Keratinocyte (primary cell): Measurements from ENCODE around the gene TMEM50A. TPM values are rescaled to one million over a fixed set of nuclear protein-coding genes. Genes with fewer than 3 reads are reported as not detected.
"Not testable (repeated sequence)": the region's sequence is repeated elsewhere in the genome, so short reads cannot be mapped to it uniquely, and the experiment has no call there.

Experiments
- DNase-seq: peaks from one replicate; pipeline ENCODE4 v3.0.0-alpha.2; 2011; ENCODE audit warnings: low read depth, missing footprints, low spot score
- FAIRE-seq: peaks from 2 replicates; lab custom pipeline; 2011; peaks lifted over from hg19 to GRCh38; lab: Jason Lieb, UNC
- H2AFZ ChIP-seq: 2 replicates; pipeline ENCODE4 v1.6.0; 2012; ENCODE audit warnings: low read length, control low read depth, inconsistent platforms; ENCODE audit not compliant: control insufficient read depth
- H3K27ac ChIP-seq: 2 replicates; pipeline ENCODE4 v1.5.1; 2011; ENCODE audit warnings: low read length; ENCODE audit not compliant: control insufficient read depth, insufficient read depth
- H3K27me3 ChIP-seq: 3 replicates; pipeline ENCODE4 v1.6.0; 2011; ENCODE audit warnings: low read length; ENCODE audit not compliant: control insufficient read depth, insufficient read depth; ENCODE audit errors: extremely low read depth
- H3K36me3 ChIP-seq, 2 experiments: 2 replicates in 1 of 2; 3 replicates in 1 of 2; pipeline ENCODE4 v1.5.1; 2011; ENCODE audit warnings: low read length in 2 of 2, mild to moderate bottlenecking in 1 of 2; ENCODE audit not compliant: control insufficient read depth in 2 of 2, insufficient read depth in 2 of 2; ENCODE audit errors: extremely low read depth in 1 of 2
- H3K4me1 ChIP-seq: 3 replicates; pipeline ENCODE4 v1.5.1; 2011; ENCODE audit warnings: low read length; ENCODE audit not compliant: control insufficient read depth, insufficient read depth; ENCODE audit errors: extremely low read depth
- H3K4me2 ChIP-seq: 3 replicates; pipeline ENCODE4 v1.6.0; 2011; ENCODE audit warnings: low read depth, low read length; ENCODE audit not compliant: control insufficient read depth, insufficient read depth; ENCODE audit errors: extremely low read depth
- H3K4me3 ChIP-seq, 3 experiments: fragments of 200-600 bp in 1 of 3; sonication (generic) in 1 of 3; 2 replicates in 2 of 3; 3 replicates in 1 of 3; pipeline ENCODE4 v1.5.1; 2011 to 2016; ENCODE audit warnings: low read length in 3 of 3, mild to moderate bottlenecking in 3 of 3, control low read depth in 2 of 3, inconsistent platforms in 1 of 3, low read depth in 1 of 3, mixed read lengths in 1 of 3, mixed run types in 1 of 3, moderate library complexity in 1 of 3; ENCODE audit not compliant: control insufficient read depth in 2 of 3, insufficient read depth in 2 of 3; ENCODE audit errors: extremely low read depth in 1 of 3
- H3K79me2 ChIP-seq: 2 replicates; pipeline ENCODE4 v1.6.0; 2012; ENCODE audit warnings: low read length; ENCODE audit not compliant: control insufficient read depth, insufficient read depth
- H3K9ac ChIP-seq: 3 replicates; pipeline ENCODE4 v1.6.0; 2011; ENCODE audit warnings: low read length; ENCODE audit not compliant: control insufficient read depth, insufficient read depth; ENCODE audit errors: extremely low read depth
- H3K9me1 ChIP-seq: 3 replicates; pipeline ENCODE4 v1.6.0; 2011; ENCODE audit warnings: low read length; ENCODE audit not compliant: control insufficient read depth, insufficient read depth; ENCODE audit errors: extremely low read depth
- H3K9me3 ChIP-seq: 2 replicates; pipeline ENCODE4 v1.5.1; 2012; ENCODE audit warnings: low read depth, low read length; ENCODE audit not compliant: control insufficient read depth
- H4K20me1 ChIP-seq: 3 replicates; pipeline ENCODE4 v1.6.0; 2011; ENCODE audit warnings: low read length; ENCODE audit not compliant: control insufficient read depth, insufficient read depth; ENCODE audit errors: extremely low read depth
- dilution Hi-C: fragments of 300-500 bp; cut with MboI; formaldehyde crosslinking; loops from one replicate; pipeline ENCODE4 v1.7.0; 2020; ENCODE audit warnings: low sequenced_read_pairs; ENCODE audit not compliant: extremely low pct_ligation_motif_present
- polyA plus RNA-seq, 5 experiments: library from polyadenylated mRNA; depleted of rRNA in 3 of 5; stranded (reverse) in 3 of 5; stranded (forward) in 1 of 5; unstranded in 1 of 5; fragments of >200 nt; gene quantifications; 1 replicate in 1 of 5; 2 replicates in 3 of 5; 3 replicates in 1 of 5; pipeline versions ENCODE4 v1.2.1 to v1.2.3, GENCODE V29; 2011 to 2012; ENCODE audit warnings: missing spikeins in 2 of 5, low read depth in 1 of 5, low replicate concordance in 1 of 5
- TF ChIP-seq, protein P1 (sequence below), 3 experiments: IDR thresholded peaks in 1 of 3; conservative IDR thresholded peaks in 1 of 3; optimal IDR thresholded peaks in 1 of 3; 2 replicates in 2 of 3; 3 replicates in 1 of 3; pipeline versions ENCODE3 to v1.5.1; 2011; ENCODE audit warnings: low read length in 3 of 3, mild to moderate bottlenecking in 3 of 3, moderate library complexity in 2 of 3, control low read depth in 1 of 3, inconsistent platforms in 1 of 3; ENCODE audit not compliant: insufficient read depth in 2 of 3; ENCODE audit errors: extremely low read depth in 1 of 3

The TMEM50A gene
- polyA plus RNA-seq, 1 donor (not counting 4 experiments of a cell fraction or from before 2014, with no cell fraction given): 166 TPM

DNA sequence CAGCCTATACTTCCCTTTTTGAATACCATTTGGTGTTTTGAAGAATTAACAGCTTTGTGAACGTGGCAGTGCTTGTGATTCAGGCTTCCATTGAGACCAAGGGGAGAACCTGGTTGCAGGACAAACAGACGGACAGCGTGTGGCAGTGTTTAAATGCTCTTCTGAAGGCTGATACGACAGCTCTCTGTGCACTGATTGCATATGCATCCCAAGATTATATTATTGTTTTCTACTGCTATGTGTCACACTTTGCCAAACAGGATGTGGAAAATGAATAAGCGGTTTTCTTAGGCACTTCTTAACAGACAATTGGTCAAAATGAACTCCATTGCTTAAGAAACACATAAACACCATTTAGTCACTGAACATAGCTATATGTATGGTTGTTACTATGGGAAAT is 8.2 kb upstream of the TMEM50A start:
- FAIRE-seq, H3K79me2 ChIP-seq, H3K4me2 ChIP-seq, H3K9ac ChIP-seq, DNase-seq, H3K9me1 ChIP-seq, H4K20me1 ChIP-seq, H2AFZ ChIP-seq, H3K27me3 ChIP-seq, dilution Hi-C loops, H3K4me1 ChIP-seq, H3K9me3 ChIP-seq, H3K4me3 ChIP-seq, H3K36me3 ChIP-seq: not testable (repeated sequence)
- H3K27ac ChIP-seq: peak overlapping the region; percentile 58

GRCh38 chr1:25336922-25337354 is 1.2 kb upstream of the TMEM50A start:
- TF ChIP-seq, protein P1, sequence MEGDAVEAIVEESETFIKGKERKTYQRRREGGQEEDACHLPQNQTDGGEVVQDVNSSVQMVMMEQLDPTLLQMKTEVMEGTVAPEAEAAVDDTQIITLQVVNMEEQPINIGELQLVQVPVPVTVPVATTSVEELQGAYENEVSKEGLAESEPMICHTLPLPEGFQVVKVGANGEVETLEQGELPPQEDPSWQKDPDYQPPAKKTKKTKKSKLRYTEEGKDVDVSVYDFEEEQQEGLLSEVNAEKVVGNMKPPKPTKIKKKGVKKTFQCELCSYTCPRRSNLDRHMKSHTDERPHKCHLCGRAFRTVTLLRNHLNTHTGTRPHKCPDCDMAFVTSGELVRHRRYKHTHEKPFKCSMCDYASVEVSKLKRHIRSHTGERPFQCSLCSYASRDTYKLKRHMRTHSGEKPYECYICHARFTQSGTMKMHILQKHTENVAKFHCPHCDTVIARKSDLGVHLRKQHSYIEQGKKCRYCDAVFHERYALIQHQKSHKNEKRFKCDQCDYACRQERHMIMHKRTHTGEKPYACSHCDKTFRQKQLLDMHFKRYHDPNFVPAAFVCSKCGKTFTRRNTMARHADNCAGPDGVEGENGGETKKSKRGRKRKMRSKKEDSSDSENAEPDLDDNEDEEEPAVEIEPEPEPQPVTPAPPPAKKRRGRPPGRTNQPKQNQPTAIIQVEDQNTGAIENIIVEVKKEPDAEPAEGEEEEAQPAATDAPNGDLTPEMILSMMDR (optimal IDR thresholded peaks at IDR 0.05 in 1 of 3, IDR thresholded peaks at IDR 0.05 in 1 of 3, conservative IDR thresholded peaks at IDR 0.05 in 1 of 3; ENCODE audit: extremely low read depth in 1 of 3, insufficient read depth in 2 of 3, low read length in 3 of 3): peak in 1 of 3 experiments; percentile 19
- Histone ChIP-seq H3K27ac (peak overlapping the region; percentile 56), H3K9ac (peak overlapping the region; percentile 69), H3K4me2 (peak overlapping the region; percentile 88), H2AFZ (peak overlapping the region; percentile 70), H3K4me3 (peak overlapping the region; percentile 56 to 82 (median 68)), H3K79me2 (peaks cover 37% of the 10 kb centered on the region)
- H4K20me1 ChIP-seq, H3K9me3 ChIP-seq, H3K36me3 ChIP-seq, H3K27me3 ChIP-seq, H3K4me1 ChIP-seq, DNase-seq, dilution Hi-C loops, H3K9me1 ChIP-seq: not testable (repeated sequence)
- peak; percentile 17 for FAIRE-seq

DNA sequence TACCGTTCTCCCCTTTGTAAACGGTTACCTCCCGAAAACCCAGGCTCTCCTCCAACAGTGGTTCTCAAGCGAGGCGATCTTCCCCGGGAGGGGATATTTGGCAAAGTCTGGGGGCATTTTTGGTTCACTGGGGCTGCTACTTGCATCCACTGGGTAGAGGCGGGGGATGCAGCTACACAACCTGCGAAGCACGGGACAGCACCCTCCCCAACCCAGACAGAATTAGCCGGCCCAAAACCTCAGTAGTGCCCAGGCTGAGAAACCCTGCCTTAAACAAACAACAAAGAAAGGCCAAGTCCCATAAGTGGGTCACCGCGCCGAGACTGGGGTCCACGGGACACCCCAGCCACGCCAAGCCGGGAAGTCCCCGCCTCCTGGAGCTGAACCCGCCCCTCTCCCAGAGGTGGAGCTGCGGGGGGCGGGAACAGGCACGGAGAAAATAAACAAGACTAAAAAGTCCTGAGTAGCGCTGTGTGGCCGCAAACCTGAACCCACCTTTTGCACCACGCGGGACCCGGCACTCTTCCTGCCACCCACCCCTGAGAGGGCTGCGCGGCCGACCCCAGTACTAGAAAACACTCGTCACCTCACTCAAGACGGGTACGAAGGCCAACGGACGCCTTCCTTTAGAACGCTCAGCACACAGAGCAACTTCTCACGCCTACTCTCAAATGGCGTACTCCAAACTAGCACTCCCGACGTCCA is 499 bp upstream of the TMEM50A start:
- FAIRE-seq, dilution Hi-C loops, DNase-seq: not testable (repeated sequence)

More for the DNA sequence above, 499 bp upstream of the TMEM50A start:
- H3K4me1 ChIP-seq, H3K27me3 ChIP-seq, H3K9me1 ChIP-seq, H3K9me3 ChIP-seq, H3K4me2 ChIP-seq, H4K20me1 ChIP-seq, H3K36me3 ChIP-seq: not testable (repeated sequence)
- peak overlapping the region; percentile 44 to 99 (median 89) for H3K4me3 ChIP-seq
- H3K27ac ChIP-seq: peak overlapping the region; percentile 91
- peaks cover 43% of the 10 kb centered on the region for H3K79me2 ChIP-seq
- H2AFZ ChIP-seq: peak overlapping the region; percentile 70
- H3K9ac ChIP-seq: peak overlapping the region; percentile 96
